SK-N-SH (cell line): ENCODE data around the gene PIH1D2. TPM values are rescaled to one million over a fixed set of nuclear protein-coding genes. Genes with fewer than 3 reads are reported as not detected.

ENCODE experiments used
- CTCF ChIA-PET: fragments of 300-600, 350-600 bp; formaldehyde crosslinking; extraction: SDS; loops from one replicate; lab custom pipeline; 2021; lab: Yijun Ruan, JAX
- POLR2A ChIA-PET: fragments of 350-600 bp; sonication (Branson Sonifier 250); formaldehyde crosslinking; extraction: SDS; loops from one replicate; lab custom pipeline; 2020; ENCODE audit warnings: antibody characterized with exemption, inconsistent platforms; lab: Yijun Ruan, JAX
- DNase-seq: peaks from one replicate; pipeline ENCODE4 v3.0.0; 2012
- H2AFZ ChIP-seq: fragments of 200-600 bp; sonication (generic); 2 replicates; pipeline ENCODE4 v1.8.1; 2016; ENCODE audit warnings: antibody characterized with exemption, mild to moderate bottlenecking, low read depth
- H3F3A ChIP-seq: fragments of 200-600 bp; sonication (generic); replicated peaks from 2 replicates; pipeline ENCODE3; 2016; ENCODE audit warnings: antibody characterized with exemption, mild to moderate bottlenecking; ENCODE audit not compliant: insufficient read depth
- H3K27ac ChIP-seq, 2 experiments: fragments of 200-500 bp in 1 of 2; fragments of 200-600 bp in 1 of 2; sonication (Bioruptor generic) in 1 of 2; sonication (generic), shearing (Covaris generic) in 1 of 2; 2 replicates each; pipeline versions ENCODE4 v1.5.1 to v1.6.1; 2014 to 2016; ENCODE audit warnings: low read depth in 2 of 2, inconsistent platforms in 1 of 2, low read length in 1 of 2, mild to moderate bottlenecking in 1 of 2, mixed read lengths in 1 of 2
- H3K27me3 ChIP-seq: fragments of 200-600 bp; sonication (generic), shearing (Covaris generic); 2 replicates; pipeline ENCODE4 v1.6.1; 2016; ENCODE audit warnings: mixed run types; ENCODE audit not compliant: insufficient read depth
- H3K36me3 ChIP-seq, 2 experiments: fragments of 200-500 bp in 1 of 2; fragments of 200-600 bp in 1 of 2; sonication (Bioruptor generic) in 1 of 2; sonication (generic) in 1 of 2; replicated peaks in 1 of 2; 2 replicates each; pipeline versions ENCODE3 to v1.5.1; 2014 to 2016; ENCODE audit warnings: low read length in 1 of 2, mild to moderate bottlenecking in 1 of 2; ENCODE audit not compliant: insufficient read depth in 2 of 2, control insufficient read depth in 1 of 2
- H3K4me1 ChIP-seq, 2 experiments: fragments of 200-500 bp in 1 of 2; fragments of 200-600 bp in 1 of 2; sonication (Bioruptor generic) in 1 of 2; sonication (generic), shearing (Covaris generic) in 1 of 2; 2 replicates each; pipeline versions ENCODE4 v1.5.1 to v1.6.1; 2014 to 2016; ENCODE audit warnings: low read depth in 1 of 2, low read length in 1 of 2, mixed run types in 1 of 2; ENCODE audit not compliant: insufficient read depth in 2 of 2, control insufficient read depth in 1 of 2
- H3K4me2 ChIP-seq: fragments of 200-600 bp; sonication (generic), shearing (Covaris generic); 2 replicates; pipeline ENCODE4 v1.6.1; 2017; ENCODE audit warnings: mixed run types
- H3K4me3 ChIP-seq, 2 experiments: fragments of 200-500 bp in 1 of 2; fragments of 200-600 bp in 1 of 2; sonication (Bioruptor generic) in 1 of 2; sonication (generic), shearing (Covaris generic) in 1 of 2; 2 replicates each; pipeline versions ENCODE4 v1.5.1 to v1.8.1; 2014 to 2016; ENCODE audit warnings: low read depth in 2 of 2, inconsistent platforms in 1 of 2, low read length in 1 of 2, mild to moderate bottlenecking in 1 of 2, mixed read lengths in 1 of 2, moderate library complexity in 1 of 2
- H3K79me2 ChIP-seq: fragments of 200-600 bp; sonication (generic); 2 replicates; pipeline ENCODE4 v1.8.1; 2017; ENCODE audit warnings: mild to moderate bottlenecking; ENCODE audit not compliant: insufficient read depth
- H3K9ac ChIP-seq: fragments of 200-600 bp; sonication (generic); 2 replicates; pipeline ENCODE4 v1.6.1; 2017; ENCODE audit warnings: mixed run types
- H3K9me2 ChIP-seq: fragments of 200-600 bp; sonication (generic); 2 replicates; pipeline ENCODE4 v1.6.1; 2017; ENCODE audit warnings: mixed run types
- H3K9me3 ChIP-seq: fragments of 200-600 bp; sonication (generic); 2 replicates; pipeline ENCODE4 v1.6.1; 2017; ENCODE audit warnings: mixed run types, mild to moderate bottlenecking, moderate library complexity
- H4K20me1 ChIP-seq: fragments of 200-600 bp; sonication (generic); 2 replicates; pipeline ENCODE4 v1.6.1; 2017; ENCODE audit warnings: mild to moderate bottlenecking, mixed run types; ENCODE audit not compliant: insufficient read depth
- CTCF ChIP-seq: fragments of 200-600 bp; sonication (generic); IDR thresholded peaks from 2 replicates; pipeline ENCODE4 v1.6.1; 2017; ENCODE audit warnings: antibody characterized with exemption, mild to moderate bottlenecking, moderate library complexity
- ELF1 ChIP-seq: IDR thresholded peaks from 2 replicates; pipeline ENCODE4 v1.4.0; 2012
- EP300 ChIP-seq, 2 experiments: IDR thresholded peaks; 2 replicates each; pipeline versions ENCODE4 v1.4.0 to v1.6.1; 2012; ENCODE audit warnings: borderline replicate concordance in 1 of 2, low read depth in 1 of 2, low read length in 1 of 2
- EZH2phosphoT487 ChIP-seq: fragments of 200-600 bp; sonication (generic); IDR thresholded peaks from 2 replicates; pipeline ENCODE4 v1.6.1; 2017; ENCODE audit warnings: low read depth, mixed run types, mild to moderate bottlenecking, antibody characterized with exemption, moderate library complexity, borderline replicate concordance
- GATA2 ChIP-seq: sonication (generic); formaldehyde crosslinking; IDR thresholded peaks from 2 replicates; pipeline ENCODE4 v1.5.0; 2020; ENCODE audit warnings: mild to moderate bottlenecking, missing genetic modification reagents
- IRF3 ChIP-seq: fragments of 150-350 bp; IDR thresholded peaks from 2 replicates; pipeline ENCODE4 v1.6.1; 2016; ENCODE audit warnings: mild to moderate bottlenecking, low read depth, low read length
- JUND ChIP-seq: IDR thresholded peaks from 2 replicates; pipeline ENCODE4 v1.4.0; 2012
- PBX3 ChIP-seq: IDR thresholded peaks from 2 replicates; pipeline ENCODE4; 2012
- RCOR1 ChIP-seq: fragments of 150-350 bp; IDR thresholded peaks from 2 replicates; pipeline ENCODE4 v1.6.1; 2017; ENCODE audit warnings: antibody characterized with exemption, low read length
- REST ChIP-seq: IDR thresholded peaks from 2 replicates; pipeline ENCODE4 v1.6.1; 2012; ENCODE audit warnings: mild to moderate bottlenecking, low read depth, low read length, moderate library complexity
- RXRA ChIP-seq: IDR thresholded peaks from 2 replicates; pipeline ENCODE4 v1.4.0; 2012; ENCODE audit warnings: low read depth, mild to moderate bottlenecking, borderline replicate concordance
- TCF12 ChIP-seq: IDR thresholded peaks from 2 replicates; pipeline ENCODE4 v1.4.0; 2012
- ZBTB33 ChIP-seq: IDR thresholded peaks from 2 replicates; pipeline ENCODE4 v1.4.0; 2012; ENCODE audit warnings: low read depth, borderline replicate concordance
- WGBS: methylation state at CpG from one replicate; pipeline ENCODE4 v1.1.6; 2017; ENCODE audit warnings: low lambda C conversion rate; 5-methylcytosine and 5-hydroxymethylcytosine counted together
- polyA plus RNA-seq, 3 experiments: library from polyadenylated mRNA; depleted of rRNA; stranded (reverse); fragments of >200 nt; gene quantifications; 2 replicates each; pipeline ENCODE4 v1.2.3, GENCODE V29; 2012

PIH1D2 gene
- polyA plus RNA-seq, 1 of the 3 experiments (the other 2 are of a cell fraction): 0.97 TPM

- CTCF ChIA-PET: interaction anchor here (1.0 to 1.2 kb wide), 3 partner anchors 8 to 174 kb away, joined by 3 to 5 read pairs (median 3); no protein-coding TSS in a partner anchor
- DNase-seq: no peak
- Histone ChIP-seq H3K79me2 (no peaks in the 10 kb centered on the region; the same call in 1 of the 2 replicates), H3K27ac (no peak overlapping the region), H3K27me3 (no peaks in the 10 kb centered on the region), H3K4me2 (no peak overlapping the region), H3K9ac (no peak overlapping the region), H3K4me1 (no peaks in the 10 kb centered on the region), H3K36me3 (no peaks in the 10 kb centered on the region), H3F3A (no peaks in the 10 kb centered on the region), H3K9me2 (no peaks in the 10 kb centered on the region), H2AFZ (no peak overlapping the region), H3K9me3 (no peaks in the 10 kb centered on the region), H3K4me3 (no peak overlapping the region), H4K20me1 (no peaks in the 10 kb centered on the region)
- no peak for TF ChIP-seq EP300 (IDR thresholded peaks at IDR 0.05; ENCODE audit: borderline replicate concordance in 1 of 2, low read depth in 1 of 2, low read length in 1 of 2)
- TF ChIP-seq PBX3: no peak
- TF ChIP-seq RCOR1: no peak
- TF ChIP-seq GATA2 (CRISPR knock-in tag): no peak
- no peak for TF ChIP-seq CTCF
- no peak for TF ChIP-seq EZH2phosphoT487
- no peak for TF ChIP-seq TCF12
- TF ChIP-seq ELF1: no peak
- no peak for TF ChIP-seq ZBTB33
- TF ChIP-seq REST: no peak
- no peak for TF ChIP-seq JUND
- no peak for TF ChIP-seq RXRA
- TF ChIP-seq IRF3: no peak
- POLR2A ChIA-PET: no interaction called here
- 95% methylated on average over 8 of the region's 8 CpGs for WGBS
Measured at GRCh38 chr11:112106070-112106469, 32.3 kb upstream of the PIH1D2 start.
